ENCODE data around the gene C1GALT1. TPM values are rescaled to one million over a fixed set of nuclear protein-coding genes. Genes with fewer than 3 reads are reported as not detected.

C1GALT1 gene
- total and polyA plus RNA-seq, 2 donors (not counting 1 experiment from before 2014, with no cell fraction given): 12.4 to 66.8 TPM

GRCh38 chr7:7181519-7182155 lies 707 bp upstream of the C1GALT1 start:
- Histone ChIP-seq H3K27ac (ENCODE audit: low read length in 2 of 2) (peak overlapping the region; percentile 77 to 93), H3K27me3 (replicated peaks in 1 of 4; ENCODE audit: control extremely low read depth in 1 of 4, control insufficient read depth in 3 of 4, insufficient read depth in 4 of 4, low read length in 3 of 4) (no peaks in the 10 kb centered on the region), H3K4me3 (ENCODE audit: control extremely low read depth in 1 of 5, extremely low read depth in 1 of 5, insufficient read depth in 1 of 5, low read depth in 2 of 5, low read length in 4 of 5) (peak overlapping the region; percentile 54 to 97 (median 69)), H3K9me3 (ENCODE audit: control extremely low read depth in 1 of 3, control insufficient read depth in 2 of 3, insufficient read depth in 1 of 3, low read length in 2 of 3) (no peaks in the 10 kb centered on the region), H2AFZ (ENCODE audit: insufficient read depth, low read depth, low read length, poor library complexity, severe bottlenecking) (peak overlapping the region; percentile 78), H3K79me2 (ENCODE audit: control insufficient read depth, insufficient read depth, low read length) (peaks cover 70% of the 10 kb centered on the region), H4K20me1 (ENCODE audit: control insufficient read depth, insufficient read depth, low read length, poor library complexity, severe bottlenecking) (peaks cover 21% of the 10 kb centered on the region), H3K4me2 (replicated peaks; ENCODE audit: low read depth, low read length, poor library complexity, severe bottlenecking) (peak overlapping the region; percentile 81), H3K9ac (ENCODE audit: low read length) (peak overlapping the region; percentile 78), H3K36me3 (replicated peaks in 1 of 2; ENCODE audit: control extremely low read depth in 1 of 2, control insufficient read depth in 1 of 2, extremely low read depth in 1 of 2, insufficient read depth in 2 of 2, low read length in 1 of 2) (peaks cover 3 to 18% of the 10 kb centered on the region in 2 experiments), H3K4me1 (ENCODE audit: control insufficient read depth in 2 of 2, insufficient read depth in 2 of 2, low read length in 2 of 2) (peaks cover 31 to 37% of the 10 kb centered on the region in 2 donors)
- POLR2A ChIA-PET: interaction anchor here (0.7 to 2.2 kb wide), 10 partner anchors 12 to 459 kb away, joined by 3 to 13 read pairs (median 4); partner anchors contain the start of gene UMAD1
- ATAC-seq (ENCODE audit: low read depth): peak; percentile 42
- Mint-ChIP-seq H3K27ac (peak overlapping the region; percentile 98), H3K4me3 (peak overlapping the region; percentile 97), H3K27me3 (no peaks in the 10 kb centered on the region), H3K9me3 (ENCODE audit: insufficient read depth) (no peaks in the 10 kb centered on the region), H3K4me1 (peaks cover 37% of the 10 kb centered on the region)
- CTCF ChIA-PET: interaction anchor here (0.6 to 6.5 kb wide), 32 partner anchors 12 to 1035 kb away, joined by 3 to 94 read pairs (median 3); no protein-coding TSS in a partner anchor
- TF ChIP-seq CTCF (IDR thresholded peaks at IDR 0.05): no peak
- 2% methylated on average over 6 of the region's 12 CpGs for WGBS (ENCODE audit: insufficient coverage)
- DNase-seq: peak; percentile 90
- intact Hi-C loops (cut with micrococcal nuclease): loop anchor here (1.0 to 5.0 kb wide), 11 partner anchors 20 to 786 kb away; partner anchors contain the start of genes GLCCI1 and UMAD1
